ENCODE results near the gene AEN.

DNA sequence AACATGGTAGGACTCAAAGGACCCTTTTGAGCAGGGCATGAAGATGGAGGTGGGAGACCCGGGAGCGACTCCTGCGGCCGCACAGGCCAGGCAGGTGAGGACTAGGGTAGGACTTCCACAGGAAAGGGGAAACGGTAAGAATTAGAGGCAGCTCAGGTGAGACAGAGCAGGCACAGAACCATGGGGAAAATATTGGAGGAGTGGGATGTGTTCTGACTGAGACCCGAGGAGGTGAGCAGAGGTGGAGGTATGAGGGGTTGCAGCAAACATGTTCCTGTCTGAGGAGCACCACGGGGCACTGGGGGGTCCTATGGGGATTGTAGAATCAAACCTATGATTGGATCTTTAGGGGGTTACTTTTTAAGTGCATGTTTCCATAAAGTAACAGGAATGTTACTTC lies 16.3 kb downstream of the AEN start:
- TF ChIP-seq RCOR1 (IDR thresholded peaks at IDR 0.05; ENCODE audit: low read depth, low read length) (no peak), EHMT2 (IDR thresholded peaks at IDR 0.05; ENCODE audit: low read depth) (no peak), ESRRA (IDR thresholded peaks at IDR 0.05; ENCODE audit: borderline replicate concordance, low read length) (no peak), BHLHE40 (IDR thresholded peaks at IDR 0.05; ENCODE audit: low read depth, low read length) (no peak), POLR2A (IDR thresholded peaks at IDR 0.05; ENCODE audit: low read length) (no peak)
- TF ChIP-seq, protein P1, sequence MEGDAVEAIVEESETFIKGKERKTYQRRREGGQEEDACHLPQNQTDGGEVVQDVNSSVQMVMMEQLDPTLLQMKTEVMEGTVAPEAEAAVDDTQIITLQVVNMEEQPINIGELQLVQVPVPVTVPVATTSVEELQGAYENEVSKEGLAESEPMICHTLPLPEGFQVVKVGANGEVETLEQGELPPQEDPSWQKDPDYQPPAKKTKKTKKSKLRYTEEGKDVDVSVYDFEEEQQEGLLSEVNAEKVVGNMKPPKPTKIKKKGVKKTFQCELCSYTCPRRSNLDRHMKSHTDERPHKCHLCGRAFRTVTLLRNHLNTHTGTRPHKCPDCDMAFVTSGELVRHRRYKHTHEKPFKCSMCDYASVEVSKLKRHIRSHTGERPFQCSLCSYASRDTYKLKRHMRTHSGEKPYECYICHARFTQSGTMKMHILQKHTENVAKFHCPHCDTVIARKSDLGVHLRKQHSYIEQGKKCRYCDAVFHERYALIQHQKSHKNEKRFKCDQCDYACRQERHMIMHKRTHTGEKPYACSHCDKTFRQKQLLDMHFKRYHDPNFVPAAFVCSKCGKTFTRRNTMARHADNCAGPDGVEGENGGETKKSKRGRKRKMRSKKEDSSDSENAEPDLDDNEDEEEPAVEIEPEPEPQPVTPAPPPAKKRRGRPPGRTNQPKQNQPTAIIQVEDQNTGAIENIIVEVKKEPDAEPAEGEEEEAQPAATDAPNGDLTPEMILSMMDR (IDR thresholded peaks at IDR 0.05) = no peak
- TF ChIP-seq, protein P2, sequence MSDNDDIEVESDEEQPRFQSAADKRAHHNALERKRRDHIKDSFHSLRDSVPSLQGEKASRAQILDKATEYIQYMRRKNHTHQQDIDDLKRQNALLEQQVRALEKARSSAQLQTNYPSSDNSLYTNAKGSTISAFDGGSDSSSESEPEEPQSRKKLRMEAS (IDR thresholded peaks at IDR 0.05) = no peak
- TF ChIP-seq, protein P3, sequence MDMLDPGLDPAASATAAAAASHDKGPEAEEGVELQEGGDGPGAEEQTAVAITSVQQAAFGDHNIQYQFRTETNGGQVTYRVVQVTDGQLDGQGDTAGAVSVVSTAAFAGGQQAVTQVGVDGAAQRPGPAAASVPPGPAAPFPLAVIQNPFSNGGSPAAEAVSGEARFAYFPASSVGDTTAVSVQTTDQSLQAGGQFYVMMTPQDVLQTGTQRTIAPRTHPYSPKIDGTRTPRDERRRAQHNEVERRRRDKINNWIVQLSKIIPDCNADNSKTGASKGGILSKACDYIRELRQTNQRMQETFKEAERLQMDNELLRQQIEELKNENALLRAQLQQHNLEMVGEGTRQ (IDR thresholded peaks at IDR 0.05) = no peak
- TF ChIP-seq, protein P4, sequence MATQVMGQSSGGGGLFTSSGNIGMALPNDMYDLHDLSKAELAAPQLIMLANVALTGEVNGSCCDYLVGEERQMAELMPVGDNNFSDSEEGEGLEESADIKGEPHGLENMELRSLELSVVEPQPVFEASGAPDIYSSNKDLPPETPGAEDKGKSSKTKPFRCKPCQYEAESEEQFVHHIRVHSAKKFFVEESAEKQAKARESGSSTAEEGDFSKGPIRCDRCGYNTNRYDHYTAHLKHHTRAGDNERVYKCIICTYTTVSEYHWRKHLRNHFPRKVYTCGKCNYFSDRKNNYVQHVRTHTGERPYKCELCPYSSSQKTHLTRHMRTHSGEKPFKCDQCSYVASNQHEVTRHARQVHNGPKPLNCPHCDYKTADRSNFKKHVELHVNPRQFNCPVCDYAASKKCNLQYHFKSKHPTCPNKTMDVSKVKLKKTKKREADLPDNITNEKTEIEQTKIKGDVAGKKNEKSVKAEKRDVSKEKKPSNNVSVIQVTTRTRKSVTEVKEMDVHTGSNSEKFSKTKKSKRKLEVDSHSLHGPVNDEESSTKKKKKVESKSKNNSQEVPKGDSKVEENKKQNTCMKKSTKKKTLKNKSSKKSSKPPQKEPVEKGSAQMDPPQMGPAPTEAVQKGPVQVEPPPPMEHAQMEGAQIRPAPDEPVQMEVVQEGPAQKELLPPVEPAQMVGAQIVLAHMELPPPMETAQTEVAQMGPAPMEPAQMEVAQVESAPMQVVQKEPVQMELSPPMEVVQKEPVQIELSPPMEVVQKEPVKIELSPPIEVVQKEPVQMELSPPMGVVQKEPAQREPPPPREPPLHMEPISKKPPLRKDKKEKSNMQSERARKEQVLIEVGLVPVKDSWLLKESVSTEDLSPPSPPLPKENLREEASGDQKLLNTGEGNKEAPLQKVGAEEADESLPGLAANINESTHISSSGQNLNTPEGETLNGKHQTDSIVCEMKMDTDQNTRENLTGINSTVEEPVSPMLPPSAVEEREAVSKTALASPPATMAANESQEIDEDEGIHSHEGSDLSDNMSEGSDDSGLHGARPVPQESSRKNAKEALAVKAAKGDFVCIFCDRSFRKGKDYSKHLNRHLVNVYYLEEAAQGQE (IDR thresholded peaks at IDR 0.05) = no peak
